ENCODE data around the gene SMAD1.
"Not testable (repeated sequence)": the region's sequence is repeated elsewhere in the genome, so short reads cannot be mapped to it uniquely, and the experiment has no call there.

Gene SMAD1

DNA sequence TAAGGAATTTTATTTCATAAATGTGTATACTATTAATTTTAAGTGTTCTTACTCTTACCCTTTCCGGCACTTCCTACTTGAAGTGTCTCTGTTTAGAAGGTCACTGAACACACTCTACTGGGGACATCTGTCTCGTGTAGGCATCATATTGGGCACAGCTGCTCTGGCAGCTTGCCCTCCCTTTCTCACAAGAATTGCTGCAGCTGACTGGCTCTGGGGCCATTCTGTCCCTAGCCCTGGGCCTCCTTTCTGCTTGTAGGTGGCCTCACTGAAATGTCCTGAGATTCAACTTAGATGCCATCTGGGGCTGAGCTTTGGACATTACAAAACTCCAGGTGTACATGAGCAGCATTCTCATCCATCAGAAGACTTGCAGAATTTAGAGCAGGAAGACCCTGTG lies 49.6 kb downstream of the SMAD1 start:
- no peak overlapping the region for H3K4me3 ChIP-seq (ENCODE audit: low read depth, low read length)
- H3K4me1 ChIP-seq (ENCODE audit: control insufficient read depth, insufficient read depth, low read length) = peaks cover 5% of the 10 kb centered on the region
- no peaks in the 10 kb centered on the region for H3K9me3 ChIP-seq (ENCODE audit: control insufficient read depth, insufficient read depth, low read length)
- no peaks in the 10 kb centered on the region for H3K27me3 ChIP-seq (ENCODE audit: control insufficient read depth, insufficient read depth, low read length)
- H3K36me3 ChIP-seq (ENCODE audit: control insufficient read depth, insufficient read depth, low read length) = no peaks in the 10 kb centered on the region
- H3K9ac ChIP-seq (ENCODE audit: low read depth, low read length) = no peak overlapping the region

DNA sequence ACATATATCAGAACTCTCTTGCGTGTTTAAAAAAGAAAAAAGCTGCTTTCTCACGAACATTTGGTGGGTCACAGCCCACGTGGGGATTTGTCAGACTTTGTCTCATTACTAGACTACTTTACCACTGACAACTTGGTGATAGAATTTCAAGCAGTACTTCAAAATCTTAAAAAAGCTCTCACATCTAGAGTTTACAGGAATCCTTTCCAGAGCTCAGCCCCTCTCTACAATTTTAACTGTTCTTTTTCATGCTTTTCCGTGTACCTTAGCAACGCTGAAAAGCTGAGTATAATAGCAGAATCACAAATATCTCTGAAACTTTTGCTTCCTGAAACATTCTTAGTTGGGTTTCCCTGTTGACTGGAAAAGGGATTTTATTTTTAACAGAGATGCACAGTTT lies 50.2 kb downstream of the SMAD1 start:
- H3K4me3 ChIP-seq (ENCODE audit: low read depth, low read length) = no peak overlapping the region
- H3K27me3 ChIP-seq (ENCODE audit: control insufficient read depth, insufficient read depth, low read length) = no peaks in the 10 kb centered on the region
- H3K9ac ChIP-seq (ENCODE audit: low read depth, low read length) = no peak overlapping the region
- no peaks in the 10 kb centered on the region for H3K9me3 ChIP-seq (ENCODE audit: control insufficient read depth, insufficient read depth, low read length)
- H3K36me3 ChIP-seq (ENCODE audit: control insufficient read depth, insufficient read depth, low read length) = no peaks in the 10 kb centered on the region
- peaks cover 5% of the 10 kb centered on the region for H3K4me1 ChIP-seq (ENCODE audit: control insufficient read depth, insufficient read depth, low read length)

DNA sequence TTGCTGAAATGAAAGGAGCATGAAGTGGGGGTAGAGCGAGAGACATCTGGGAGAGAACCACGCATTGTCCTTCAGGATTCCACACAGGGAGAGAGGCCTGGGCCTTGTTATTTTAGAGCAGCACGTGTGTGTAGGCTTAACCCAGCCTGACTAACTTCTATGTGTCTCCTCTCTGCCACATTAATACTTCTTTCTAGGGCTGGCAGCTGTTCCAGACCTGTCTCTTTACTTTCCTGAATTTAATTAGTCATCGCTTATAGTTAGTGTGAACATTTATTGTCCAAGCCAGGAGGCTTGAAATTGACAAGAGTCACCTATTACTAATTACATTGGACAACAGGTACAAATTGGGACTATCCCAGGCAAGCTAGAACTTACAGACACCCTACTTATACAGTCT lies 51.3 kb downstream of the SMAD1 start:
- Histone ChIP-seq H3K9me3 (ENCODE audit: control insufficient read depth, insufficient read depth, low read length) (no peaks in the 10 kb centered on the region), H3K4me3 (ENCODE audit: low read depth, low read length) (no peak overlapping the region), H3K9ac (ENCODE audit: low read depth, low read length) (no peak overlapping the region), H3K27me3 (ENCODE audit: control insufficient read depth, insufficient read depth, low read length) (no peaks in the 10 kb centered on the region), H3K36me3 (ENCODE audit: control insufficient read depth, insufficient read depth, low read length) (no peaks in the 10 kb centered on the region), H3K4me1 (ENCODE audit: control insufficient read depth, insufficient read depth, low read length) (peaks cover 5% of the 10 kb centered on the region)

DNA sequence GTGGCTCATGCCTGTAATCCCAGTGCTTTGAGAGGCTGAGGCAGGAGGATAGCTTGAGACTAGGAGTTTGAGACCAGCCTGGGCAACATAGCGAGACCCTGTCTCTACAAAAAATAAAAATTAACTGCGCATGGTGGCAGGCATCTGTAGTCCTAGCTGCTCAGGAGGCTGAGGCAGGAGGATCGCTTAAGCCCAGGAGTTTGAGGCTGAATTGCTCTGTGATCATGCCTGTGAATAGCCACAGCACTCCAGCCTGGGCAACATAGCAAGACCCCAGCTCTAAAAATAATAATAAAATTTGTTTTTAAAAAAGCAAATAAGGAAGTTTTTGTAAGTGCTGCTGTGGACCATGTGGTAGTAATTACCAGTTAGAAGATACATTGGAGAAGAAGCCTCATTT lies 51.8 kb downstream of the SMAD1 start:
- H3K9ac ChIP-seq (ENCODE audit: low read depth, low read length); H3K4me3 ChIP-seq (ENCODE audit: low read depth, low read length); H3K36me3 ChIP-seq (ENCODE audit: control insufficient read depth, insufficient read depth, low read length); H3K9me3 ChIP-seq (ENCODE audit: control insufficient read depth, insufficient read depth, low read length); H3K27me3 ChIP-seq (ENCODE audit: control insufficient read depth, insufficient read depth, low read length); H3K4me1 ChIP-seq (ENCODE audit: control insufficient read depth, insufficient read depth, low read length): not testable (repeated sequence)

DNA sequence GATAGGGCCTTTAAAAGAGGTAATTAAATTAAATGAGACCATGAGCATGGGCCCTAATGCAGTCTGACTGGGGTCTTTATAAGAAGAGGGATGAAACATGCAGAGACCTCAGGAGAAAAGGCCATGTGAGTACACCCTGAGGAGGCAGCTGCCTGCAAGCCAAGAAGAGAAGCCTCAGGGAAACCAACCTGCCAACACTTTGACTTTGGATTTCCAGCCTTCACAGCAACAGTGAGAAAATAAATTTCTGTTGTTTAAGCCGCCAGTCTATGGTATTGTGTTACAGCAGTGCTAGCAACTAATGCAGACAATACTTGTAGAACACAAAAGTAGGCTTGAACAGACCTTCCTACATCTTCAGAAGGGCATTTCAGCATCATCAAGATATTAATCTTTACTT lies 52.3 kb downstream of the SMAD1 start:
- Histone ChIP-seq H3K9ac (ENCODE audit: low read depth, low read length) (no peak overlapping the region), H3K27me3 (ENCODE audit: control insufficient read depth, insufficient read depth, low read length) (no peaks in the 10 kb centered on the region), H3K4me1 (ENCODE audit: control insufficient read depth, insufficient read depth, low read length) (peaks cover 5% of the 10 kb centered on the region), H3K9me3 (ENCODE audit: control insufficient read depth, insufficient read depth, low read length) (no peaks in the 10 kb centered on the region), H3K4me3 (ENCODE audit: low read depth, low read length) (no peak overlapping the region), H3K36me3 (ENCODE audit: control insufficient read depth, insufficient read depth, low read length) (no peaks in the 10 kb centered on the region)

DNA sequence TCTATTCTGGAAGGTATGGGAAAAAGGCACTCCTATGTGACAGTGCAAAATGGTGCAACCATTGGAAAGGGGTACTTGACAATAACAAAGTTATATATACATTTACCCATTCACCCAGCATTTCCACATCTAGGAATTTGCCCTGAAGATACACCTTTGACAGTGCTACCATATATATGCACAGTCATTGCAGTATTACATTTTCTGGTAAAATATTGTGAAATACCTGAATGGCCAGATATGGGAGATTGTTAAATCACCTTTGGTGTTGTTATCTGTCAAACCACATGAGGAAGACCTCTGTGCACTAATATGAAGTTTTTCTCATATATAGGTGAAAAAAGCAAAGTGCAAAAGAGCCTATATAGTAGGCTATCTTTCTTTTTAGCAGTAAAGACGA lies 53.5 kb downstream of the SMAD1 start:
- Histone ChIP-seq H3K27me3 (ENCODE audit: control insufficient read depth, insufficient read depth, low read length) (no peaks in the 10 kb centered on the region), H3K9ac (ENCODE audit: low read depth, low read length) (no peak overlapping the region), H3K4me3 (ENCODE audit: low read depth, low read length) (no peak overlapping the region), H3K9me3 (ENCODE audit: control insufficient read depth, insufficient read depth, low read length) (no peaks in the 10 kb centered on the region), H3K4me1 (ENCODE audit: control insufficient read depth, insufficient read depth, low read length) (peaks cover 5% of the 10 kb centered on the region), H3K36me3 (ENCODE audit: control insufficient read depth, insufficient read depth, low read length) (no peaks in the 10 kb centered on the region)

DNA sequence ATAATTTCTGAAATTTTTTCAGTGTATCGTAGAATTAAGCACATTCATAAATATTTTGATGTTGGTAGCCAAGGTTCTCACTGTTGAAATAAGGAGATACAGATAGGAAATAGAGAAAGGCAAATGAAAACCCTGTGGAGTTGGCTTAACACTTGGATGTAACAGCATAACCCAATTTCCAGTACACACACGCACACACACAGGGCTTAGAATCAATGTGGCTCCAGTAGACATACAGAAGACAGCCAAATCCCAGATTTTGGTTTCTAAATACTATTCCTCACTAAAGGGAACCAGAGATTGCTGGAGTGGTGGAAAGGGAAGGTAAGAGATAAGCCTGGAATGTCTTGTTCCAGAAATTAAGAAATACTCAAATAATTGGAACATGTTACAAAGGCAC lies 54.4 kb downstream of the SMAD1 start:
- Histone ChIP-seq H3K9ac (ENCODE audit: low read depth, low read length) (no peak overlapping the region), H3K27me3 (ENCODE audit: control insufficient read depth, insufficient read depth, low read length) (no peaks in the 10 kb centered on the region), H3K9me3 (ENCODE audit: control insufficient read depth, insufficient read depth, low read length) (no peaks in the 10 kb centered on the region), H3K36me3 (ENCODE audit: control insufficient read depth, insufficient read depth, low read length) (no peaks in the 10 kb centered on the region), H3K4me3 (ENCODE audit: low read depth, low read length) (no peak overlapping the region), H3K4me1 (ENCODE audit: control insufficient read depth, insufficient read depth, low read length) (peaks cover 7% of the 10 kb centered on the region)

DNA sequence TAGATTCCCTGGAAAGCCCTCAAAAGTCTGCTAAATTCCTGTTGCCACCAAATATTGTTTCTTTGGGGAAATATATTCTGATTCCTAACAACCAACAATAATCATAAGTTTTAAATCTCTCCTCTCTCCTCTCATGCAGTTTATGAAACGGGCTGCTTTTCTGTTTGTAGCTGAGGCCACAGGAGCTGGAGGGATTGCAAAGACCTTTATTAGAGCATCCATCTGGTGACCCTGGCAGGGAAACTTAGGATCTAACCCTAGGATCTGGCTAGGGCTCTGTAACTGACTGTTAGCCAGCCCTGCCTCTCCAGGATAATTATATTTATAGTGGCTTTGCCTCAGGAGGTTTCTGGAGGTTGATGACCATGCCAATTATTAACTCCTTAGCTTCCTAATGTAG lies 56.9 kb downstream of the SMAD1 start:
- Histone ChIP-seq H3K9me3 (ENCODE audit: control insufficient read depth, insufficient read depth, low read length) (no peaks in the 10 kb centered on the region), H3K4me1 (ENCODE audit: control insufficient read depth, insufficient read depth, low read length) (peaks cover 6% of the 10 kb centered on the region), H3K4me3 (ENCODE audit: low read depth, low read length) (no peak overlapping the region), H3K27me3 (ENCODE audit: control insufficient read depth, insufficient read depth, low read length) (no peaks in the 10 kb centered on the region), H3K36me3 (ENCODE audit: control insufficient read depth, insufficient read depth, low read length) (no peaks in the 10 kb centered on the region), H3K9ac (ENCODE audit: low read depth, low read length) (no peak overlapping the region)

DNA sequence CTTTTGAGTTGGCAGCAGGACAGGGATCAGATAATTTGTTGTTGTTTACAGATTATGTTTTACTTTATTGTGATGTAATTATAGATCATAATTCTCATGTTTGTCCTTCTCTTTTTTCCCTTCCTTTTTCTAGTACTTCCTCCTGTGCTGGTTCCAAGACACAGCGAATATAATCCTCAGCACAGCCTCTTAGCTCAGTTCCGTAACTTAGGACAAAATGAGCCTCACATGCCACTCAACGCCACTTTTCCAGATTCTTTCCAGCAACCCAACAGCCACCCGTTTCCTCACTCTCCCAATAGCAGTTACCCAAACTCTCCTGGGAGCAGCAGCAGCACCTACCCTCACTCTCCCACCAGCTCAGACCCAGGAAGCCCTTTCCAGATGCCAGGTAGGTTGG lies 58.0 kb downstream of the SMAD1 start:
- no peak overlapping the region for H3K9ac ChIP-seq (ENCODE audit: low read depth, low read length)
- no peaks in the 10 kb centered on the region for H3K9me3 ChIP-seq (ENCODE audit: control insufficient read depth, insufficient read depth, low read length)
- no peak overlapping the region for H3K4me3 ChIP-seq (ENCODE audit: low read depth, low read length)
- H3K4me1 ChIP-seq (ENCODE audit: control insufficient read depth, insufficient read depth, low read length) = peaks cover 6% of the 10 kb centered on the region
- H3K27me3 ChIP-seq (ENCODE audit: control insufficient read depth, insufficient read depth, low read length) = no peaks in the 10 kb centered on the region
- H3K36me3 ChIP-seq (ENCODE audit: control insufficient read depth, insufficient read depth, low read length) = no peaks in the 10 kb centered on the region

DNA sequence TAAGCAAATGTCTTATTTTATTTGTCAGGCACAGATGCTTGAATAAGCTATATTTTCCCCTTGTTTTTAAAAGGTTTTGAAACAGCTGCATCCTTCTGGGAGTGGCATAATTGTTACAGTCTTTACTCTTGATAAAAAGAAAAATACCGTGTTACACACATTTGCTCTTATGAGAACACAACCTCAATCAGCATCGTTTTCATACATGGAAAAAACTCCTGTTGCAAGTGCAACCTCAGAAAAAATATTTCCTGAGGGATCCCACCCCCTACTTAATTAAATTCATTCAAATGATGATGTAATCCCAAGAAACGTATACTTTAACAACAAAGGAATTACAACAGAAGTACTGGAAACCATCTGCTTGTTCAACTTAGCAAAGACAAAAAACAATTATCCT lies 58.6 kb downstream of the SMAD1 start:
- no peak overlapping the region for H3K9ac ChIP-seq (ENCODE audit: low read depth, low read length)
- no peaks in the 10 kb centered on the region for H3K9me3 ChIP-seq (ENCODE audit: control insufficient read depth, insufficient read depth, low read length)
- H3K4me3 ChIP-seq (ENCODE audit: low read depth, low read length) = no peak overlapping the region
- peaks cover 8% of the 10 kb centered on the region for H3K4me1 ChIP-seq (ENCODE audit: control insufficient read depth, insufficient read depth, low read length)
- H3K27me3 ChIP-seq (ENCODE audit: control insufficient read depth, insufficient read depth, low read length) = no peaks in the 10 kb centered on the region
- H3K36me3 ChIP-seq (ENCODE audit: control insufficient read depth, insufficient read depth, low read length) = no peaks in the 10 kb centered on the region

DNA sequence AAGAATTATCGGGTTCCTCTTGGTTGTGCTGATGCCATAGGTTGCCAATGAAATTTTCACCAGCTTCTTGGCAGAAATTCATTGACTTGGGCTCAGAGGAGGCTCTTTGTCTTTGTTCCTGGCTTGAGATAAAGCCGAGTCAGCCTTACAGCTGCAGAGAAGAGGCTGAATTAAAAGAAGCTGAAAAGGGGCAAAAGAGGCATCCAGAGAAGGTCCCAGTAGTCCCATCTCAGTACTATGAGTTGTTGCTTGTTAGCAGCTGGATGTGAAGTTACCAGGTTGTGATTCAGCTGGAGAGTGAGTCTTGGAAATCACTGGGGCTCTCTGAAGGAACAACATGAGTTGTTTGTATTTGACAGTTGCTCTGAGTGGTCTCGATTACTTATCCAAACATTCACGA lies 59.7 kb downstream of the SMAD1 start:
- Histone ChIP-seq H3K36me3 (ENCODE audit: control insufficient read depth, insufficient read depth, low read length) (no peaks in the 10 kb centered on the region), H3K4me3 (ENCODE audit: low read depth, low read length) (no peak overlapping the region), H3K9ac (ENCODE audit: low read depth, low read length) (no peak overlapping the region), H3K4me1 (ENCODE audit: control insufficient read depth, insufficient read depth, low read length) (peaks cover 12% of the 10 kb centered on the region), H3K27me3 (ENCODE audit: control insufficient read depth, insufficient read depth, low read length) (no peaks in the 10 kb centered on the region), H3K9me3 (ENCODE audit: control insufficient read depth, insufficient read depth, low read length) (no peaks in the 10 kb centered on the region)

DNA sequence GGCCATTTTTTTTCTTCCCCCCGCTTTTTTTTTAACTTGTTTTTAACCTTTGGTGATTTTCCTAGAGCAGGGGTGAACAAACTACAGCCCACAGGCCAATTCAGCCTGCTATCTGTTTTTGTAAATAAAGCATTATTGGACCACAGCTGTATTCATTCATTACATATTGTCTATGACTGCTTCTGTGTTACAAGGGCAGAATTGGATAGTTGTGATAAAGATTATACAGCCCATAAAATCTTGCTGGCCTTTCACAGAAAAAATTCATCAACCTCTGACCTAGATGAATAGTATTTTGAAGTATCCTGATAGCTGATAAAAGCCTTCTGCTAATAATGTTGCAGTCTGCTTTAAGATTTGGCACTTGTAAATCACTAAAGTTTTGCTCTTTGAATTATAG lies 63.4 kb downstream of the SMAD1 start:
- Histone ChIP-seq H3K27me3 (ENCODE audit: control insufficient read depth, insufficient read depth, low read length) (no peaks in the 10 kb centered on the region), H3K9ac (ENCODE audit: low read depth, low read length) (no peak overlapping the region), H3K4me3 (ENCODE audit: low read depth, low read length) (no peak overlapping the region), H3K9me3 (ENCODE audit: control insufficient read depth, insufficient read depth, low read length) (no peaks in the 10 kb centered on the region), H3K36me3 (ENCODE audit: control insufficient read depth, insufficient read depth, low read length) (no peaks in the 10 kb centered on the region), H3K4me1 (ENCODE audit: control insufficient read depth, insufficient read depth, low read length) (peaks cover 12% of the 10 kb centered on the region)

Data from iPS-15b (cell line).